Epithelial cell of proximal tubule (primary cell): ENCODE results near the gene ARID3A. TPM values are rescaled to one million over a fixed set of nuclear protein-coding genes. Genes with fewer than 3 reads are reported as not detected.

ENCODE experiments used
- DNase-seq: peaks from one replicate; pipeline ENCODE4 v3.0.0-alpha.2; 2011; ENCODE audit warnings: low read depth
- H3K4me3 ChIP-seq: 2 replicates; pipeline ENCODE4 v1.5.1; 2011; ENCODE audit warnings: low read depth, mild to moderate bottlenecking, low read length
- CTCF ChIP-seq: conservative IDR thresholded peaks from 2 replicates; pipeline ENCODE4 v1.5.1; 2012; ENCODE audit warnings: low read depth, mild to moderate bottlenecking, low read length
- total RNA-seq: library from RNA; depleted of rRNA; stranded (reverse); fragments of >200 nt; gene quantifications from 2 replicates; pipeline ENCODE4 v1.2.3, GENCODE V29; 2015

ARID3A gene
- total RNA-seq, 1 donor from 2014 or later: 37.0 TPM

DNA sequence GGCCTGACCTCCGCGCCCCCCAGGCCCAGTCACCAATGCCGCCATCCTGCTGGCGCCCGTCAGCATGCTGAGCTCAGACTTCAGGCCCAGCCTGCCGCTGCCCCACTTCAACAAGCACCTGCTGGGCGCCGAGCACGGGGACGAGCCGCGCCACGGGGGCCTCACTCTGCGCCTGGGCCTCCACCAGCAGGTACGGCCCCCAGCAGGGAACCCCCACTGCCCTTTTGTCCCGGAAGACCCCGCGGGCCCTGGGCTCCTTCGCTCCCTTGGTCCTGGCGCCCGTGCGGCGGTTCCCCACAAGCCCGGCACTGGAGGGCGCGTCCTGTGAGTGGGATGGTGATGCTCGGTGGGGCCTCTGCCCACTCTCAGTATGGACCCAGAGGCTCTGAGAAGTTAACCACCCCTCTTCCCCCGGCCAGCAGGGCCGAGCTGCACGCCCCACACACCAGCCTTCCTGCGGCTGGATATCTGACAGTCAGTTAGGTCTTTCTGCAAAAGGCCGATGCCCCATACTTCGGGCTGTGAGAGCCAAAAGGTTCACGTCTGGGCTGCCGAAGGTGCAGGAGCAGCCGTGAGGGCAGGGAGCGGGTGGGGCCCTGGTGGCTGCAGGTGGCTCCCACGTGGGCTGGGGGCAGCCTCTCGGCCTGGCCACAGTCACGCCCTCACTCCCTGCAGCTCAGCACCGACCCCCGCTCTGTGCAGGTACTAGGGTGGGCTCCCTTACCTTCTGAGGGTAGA is 66.3 kb downstream of the ARID3A start:
- no peak for TF ChIP-seq CTCF
- DNase-seq: no peak
- no peak overlapping the region for H3K4me3 ChIP-seq

DNA sequence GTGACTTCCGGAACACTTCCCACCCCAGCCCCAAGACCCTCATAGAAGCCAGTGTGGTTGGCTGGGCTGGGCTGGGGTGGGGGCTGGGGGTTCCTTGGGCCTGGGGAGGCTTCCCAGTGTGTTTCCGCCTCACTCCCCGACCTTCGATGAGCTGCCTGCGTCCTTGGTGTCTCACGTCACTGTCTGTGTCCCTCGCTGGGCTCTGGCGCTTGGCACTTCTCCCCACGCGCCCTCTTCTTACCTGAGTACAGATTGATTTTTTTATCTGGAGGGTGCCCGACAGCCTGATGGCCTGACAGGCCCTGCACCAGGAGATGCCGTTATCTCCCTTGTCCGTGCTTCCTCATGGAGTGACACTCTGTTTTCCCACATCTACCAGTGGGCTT is 66.8 kb downstream of the ARID3A start:
- DNase-seq: no peak
- no peak for TF ChIP-seq CTCF
- H3K4me3 ChIP-seq: no peak overlapping the region

DNA sequence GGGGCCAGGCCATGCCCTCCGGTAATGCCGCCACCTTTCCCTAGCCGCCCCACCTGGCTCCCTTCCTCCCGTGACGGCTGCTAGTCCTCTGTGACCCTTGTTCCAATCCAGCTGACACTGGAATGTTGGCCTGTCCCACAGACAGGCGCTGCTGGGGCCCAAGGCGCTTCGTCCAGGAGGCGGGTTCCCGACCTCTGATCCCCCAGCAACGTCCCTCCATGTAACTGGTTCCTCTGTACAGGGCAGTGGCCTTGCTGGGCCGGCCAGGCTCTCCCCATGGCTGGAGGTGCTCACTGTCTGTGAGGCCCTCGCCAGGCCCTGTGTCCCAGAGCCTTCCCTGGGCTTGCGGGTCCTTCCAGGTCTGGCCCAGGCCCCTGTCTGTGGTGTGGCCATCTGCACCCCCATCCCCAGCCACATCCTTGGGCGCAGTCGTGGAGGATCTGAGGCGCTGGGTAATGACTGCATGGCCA is 67.6 kb downstream of the ARID3A start:
- no peak for TF ChIP-seq CTCF
- no peak for DNase-seq
- no peak overlapping the region for H3K4me3 ChIP-seq

GRCh38 chr19:993831-994393 is 68.1 kb downstream of the ARID3A start:
- DNase-seq: no peak
- no peak overlapping the region for H3K4me3 ChIP-seq
- TF ChIP-seq CTCF: no peak

DNA sequence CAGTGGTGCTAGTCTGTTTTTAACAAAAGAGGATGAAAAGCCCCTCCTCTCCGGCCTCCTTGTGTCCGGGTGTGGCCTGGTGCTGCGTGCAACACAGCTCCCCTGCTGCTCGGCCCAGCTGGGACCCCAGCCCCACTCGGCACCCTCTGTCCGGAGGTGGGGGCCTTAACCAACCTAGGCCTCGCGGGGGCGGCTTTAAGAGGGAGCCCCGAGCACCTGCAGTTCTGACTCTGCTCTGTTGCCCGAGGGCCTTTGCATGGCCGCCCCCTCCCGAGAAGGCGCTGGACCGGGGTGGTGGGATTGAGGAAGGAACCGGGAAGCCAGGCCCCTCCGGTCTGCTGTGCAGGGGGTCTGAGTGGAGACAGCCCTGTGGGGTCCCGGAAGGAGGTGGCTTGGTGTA is 68.7 kb downstream of the ARID3A start:
- no peak for DNase-seq
- no peak overlapping the region for H3K4me3 ChIP-seq
- no peak for TF ChIP-seq CTCF

DNA sequence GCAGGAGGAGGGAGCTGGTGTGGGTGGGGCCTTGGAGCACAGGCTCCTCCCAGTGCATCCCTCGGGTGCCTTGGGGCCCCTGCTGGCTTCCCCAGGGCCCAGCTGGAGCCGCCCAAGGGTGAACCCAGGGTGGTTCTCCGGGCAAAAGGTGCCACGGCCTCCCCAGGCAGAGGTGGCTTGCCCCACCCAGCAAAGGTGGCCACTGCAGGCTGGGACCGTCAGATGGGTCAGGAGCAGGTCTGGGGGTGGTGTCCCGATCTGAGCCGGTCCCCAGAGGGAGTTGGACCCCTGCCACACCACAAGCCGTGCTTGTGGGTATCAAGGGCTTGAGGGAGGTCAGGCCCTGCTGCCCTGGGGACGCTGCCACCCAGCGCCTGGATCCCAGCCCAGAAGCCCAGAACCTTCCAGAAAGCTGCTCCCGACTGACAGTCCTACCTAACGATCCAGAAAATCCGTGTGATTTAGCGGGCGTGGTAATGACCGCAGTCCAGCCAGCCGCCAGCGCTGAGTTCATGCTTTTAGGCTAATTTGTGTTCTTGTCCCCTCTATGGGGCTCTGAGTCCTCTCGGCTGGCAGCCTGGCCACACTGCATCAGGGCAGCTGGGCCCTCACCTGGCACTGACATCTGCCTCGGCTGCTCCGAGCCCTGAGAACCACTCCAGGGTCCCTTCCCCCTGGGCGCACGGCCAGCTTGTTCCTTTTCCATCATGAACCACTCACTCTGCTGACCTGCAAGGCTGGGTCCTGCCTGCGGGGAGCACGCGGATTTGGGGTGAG is 69.4 kb downstream of the ARID3A start:
- DNase-seq: no peak
- H3K4me3 ChIP-seq: no peak overlapping the region
- TF ChIP-seq CTCF: no peak
